Right lobe of liver (tissue), 6 donors: ENCODE measurements around the gene TGFBR2. TPM values are rescaled to one million over a fixed set of nuclear protein-coding genes. Genes with fewer than 3 reads are reported as not detected.

Experiments used
- ATAC-seq, 4 donors: fragments of 200-7000 bp; cut with Tn5 transposase; one replicate each; pipeline ENCODE4 v1.9.1; 2020; ENCODE audit warnings: mild to moderate bottlenecking in 4 of 4, moderate library complexity in 4 of 4
- DNase-seq, 3 donors: peaks; one replicate each; pipeline ENCODE4 v3.0.0-alpha.2; 2020
- H3K27ac ChIP-seq, 3 donors: fragments of 200-600 bp; one replicate each; pipeline ENCODE4 v1.8.0; 2022
- H3K27me3 ChIP-seq, 2 donors: fragments of 200-600 bp; one replicate each; pipeline ENCODE4 v1.8.0; 2022
- H3K36me3 ChIP-seq, 4 donors: fragments of 200-600 bp; sonication (generic) in 1 of 4; one replicate each; pipeline versions ENCODE4 v1.5.1 to v1.8.0; 2017 to 2022; ENCODE audit warnings: control low read depth in 1 of 4
- H3K4me1 ChIP-seq, 4 donors: fragments of 200-600 bp; sonication (generic) in 1 of 4; one replicate each; pipeline versions ENCODE4 v1.5.1 to v1.8.0; 2017 to 2022; ENCODE audit warnings: control low read depth in 1 of 4
- H3K4me3 ChIP-seq, 3 donors: fragments of 200-600 bp; one replicate each; pipeline ENCODE4 v1.8.0; 2022
- H3K9me3 ChIP-seq, 4 donors: fragments of 200-600 bp; sonication (generic) in 1 of 4; one replicate each; pipeline versions ENCODE4 v1.5.1 to v1.8.0; 2017 to 2022; ENCODE audit warnings: control low read depth in 1 of 4
- POLR2A ChIP-seq: fragments of 450-650 bp; IDR thresholded peaks from one replicate; pipeline ENCODE4 v1.6.1; 2017; ENCODE audit warnings: antibody characterized with exemption, mild to moderate bottlenecking
- WGBS: methylation state at CpG from one replicate; pipeline ENCODE4 v1.1.6; 2018; ENCODE audit warnings: low coverage, low lambda C conversion rate; ENCODE audit not compliant: insufficient coverage; ENCODE audit errors: missing lambda C conversion rate; 5-methylcytosine and 5-hydroxymethylcytosine counted together
- intact Hi-C, 2 donors: fragments of 100-400 bp; cut with DNase I; formaldehyde crosslinking; loops; one replicate each; pipeline versions ENCODE4 v1.11.2 to v1.14.1; 2022
- total RNA-seq, 6 experiments: library from RNA; depleted of rRNA in 2 of 6; stranded (reverse); fragments of >200 nt in 2 of 6; fragmentation: NEBNext Ultra II Directional in 3 of 6; extraction: Animal tissue kit (Norgen Biotek cat#: 25700) in 3 of 6; gene quantifications; one replicate each; pipeline versions ENCODE4 v1.1.0 to v1.2.4, GENCODE V29; 2016 to 2023
- TF ChIP-seq, protein P1 (sequence below), 4 donors: fragments of 200-600 bp in 3 of 4; fragments of 450-650 bp in 1 of 4; IDR thresholded peaks; one replicate each; pipeline versions ENCODE4 v1.5.1 to v1.8.0; 2016 to 2022; ENCODE audit warnings: antibody characterized with exemption in 4 of 4, mild to moderate bottlenecking in 2 of 4
- donor health status: DM: no; HTN: yes; CAD: no.
- donor health status: DM: no; HTN: no; CAD: no.
- donor health status: DM: no; HTN: no; CAD: no.
- donor health status: DM: no; HTN: yes; CAD: no.
- donor health status: DM: no; HTN: yes; CAD: no.

The TGFBR2 gene
- total RNA-seq, 6 experiments from 2014 or later, result 24.9 to 52.6 (median 45.5) TPM

DNA sequence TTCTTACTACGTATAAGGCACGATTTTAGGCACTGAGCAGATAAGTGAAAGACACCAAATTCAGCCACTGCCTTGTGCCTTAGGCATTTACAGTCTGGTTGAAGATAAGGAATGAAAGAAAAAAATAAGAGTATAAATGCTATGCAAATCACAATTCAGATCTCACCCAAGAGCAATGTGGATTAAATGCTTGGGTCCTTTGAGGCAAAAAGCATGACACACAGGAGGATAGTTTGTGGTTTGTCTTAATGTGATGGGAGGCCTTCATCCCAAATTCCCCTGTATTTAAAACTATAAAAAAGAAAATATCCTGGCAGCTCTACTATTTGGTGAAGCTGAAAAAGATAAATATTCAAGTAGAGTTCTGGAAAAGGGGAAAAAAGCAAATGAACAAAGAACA is 79.8 kb downstream of the TGFBR2 start:
- ATAC-seq, result no peak
- peaks cover 0 to 22% (median 10%) of the 10 kb centered on the region in 4 donors for H3K4me1 ChIP-seq
- no peak overlapping the region for H3K27ac ChIP-seq
- H3K36me3 ChIP-seq, result peaks cover 0 to 13% (median 3%) of the 10 kb centered on the region in 4 donors
- TF ChIP-seq, protein P1, sequence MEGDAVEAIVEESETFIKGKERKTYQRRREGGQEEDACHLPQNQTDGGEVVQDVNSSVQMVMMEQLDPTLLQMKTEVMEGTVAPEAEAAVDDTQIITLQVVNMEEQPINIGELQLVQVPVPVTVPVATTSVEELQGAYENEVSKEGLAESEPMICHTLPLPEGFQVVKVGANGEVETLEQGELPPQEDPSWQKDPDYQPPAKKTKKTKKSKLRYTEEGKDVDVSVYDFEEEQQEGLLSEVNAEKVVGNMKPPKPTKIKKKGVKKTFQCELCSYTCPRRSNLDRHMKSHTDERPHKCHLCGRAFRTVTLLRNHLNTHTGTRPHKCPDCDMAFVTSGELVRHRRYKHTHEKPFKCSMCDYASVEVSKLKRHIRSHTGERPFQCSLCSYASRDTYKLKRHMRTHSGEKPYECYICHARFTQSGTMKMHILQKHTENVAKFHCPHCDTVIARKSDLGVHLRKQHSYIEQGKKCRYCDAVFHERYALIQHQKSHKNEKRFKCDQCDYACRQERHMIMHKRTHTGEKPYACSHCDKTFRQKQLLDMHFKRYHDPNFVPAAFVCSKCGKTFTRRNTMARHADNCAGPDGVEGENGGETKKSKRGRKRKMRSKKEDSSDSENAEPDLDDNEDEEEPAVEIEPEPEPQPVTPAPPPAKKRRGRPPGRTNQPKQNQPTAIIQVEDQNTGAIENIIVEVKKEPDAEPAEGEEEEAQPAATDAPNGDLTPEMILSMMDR (IDR thresholded peaks at IDR 0.05), result no peak
- TF ChIP-seq POLR2A, result no peak
- intact Hi-C loops, result no loop called here
- no peak for DNase-seq
- no peaks in the 10 kb centered on the region for H3K9me3 ChIP-seq
- H3K27me3 ChIP-seq, result no peaks in the 10 kb centered on the region
- 90% methylated on average over 2 of the region's 2 CpGs for WGBS
- H3K4me3 ChIP-seq, result no peak overlapping the region

DNA sequence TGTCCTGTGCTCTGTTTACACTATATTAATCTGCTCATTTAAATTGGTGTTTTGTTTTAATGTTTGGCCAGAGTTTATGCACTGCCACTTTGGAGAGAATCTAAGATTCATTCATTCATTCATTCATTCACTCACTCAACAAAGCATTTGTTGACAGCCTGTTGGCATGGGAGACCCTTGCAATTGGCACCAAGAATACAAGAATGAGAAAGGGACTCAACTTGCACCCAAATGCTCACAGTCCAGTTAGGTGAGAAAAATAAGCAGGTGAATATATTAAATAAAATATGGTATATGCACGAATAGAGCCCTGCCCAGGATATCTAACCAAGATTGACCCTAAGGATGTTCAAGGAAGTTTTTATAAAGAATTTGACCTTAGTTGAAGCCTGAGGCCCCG is 80.4 kb downstream of the TGFBR2 start:
- Histone ChIP-seq H3K36me3 (peaks cover 0 to 18% (median 3%) of the 10 kb centered on the region in 4 donors), H3K4me3 (no peak overlapping the region), H3K27ac (no peak overlapping the region), H3K4me1 (peaks cover 0 to 27% (median 10%) of the 10 kb centered on the region in 4 donors), H3K9me3 (no peaks in the 10 kb centered on the region), H3K27me3 (no peaks in the 10 kb centered on the region)
- DNase-seq (no peak), ATAC-seq (no peak)
- intact Hi-C loops, result no loop called here
- TF ChIP-seq, protein P1 (IDR thresholded peaks at IDR 0.05), result no peak
- no peak for TF ChIP-seq POLR2A
- whole genome bisulfite sequencing, result 28% methylated on average over 2 of the region's 2 CpGs

DNA sequence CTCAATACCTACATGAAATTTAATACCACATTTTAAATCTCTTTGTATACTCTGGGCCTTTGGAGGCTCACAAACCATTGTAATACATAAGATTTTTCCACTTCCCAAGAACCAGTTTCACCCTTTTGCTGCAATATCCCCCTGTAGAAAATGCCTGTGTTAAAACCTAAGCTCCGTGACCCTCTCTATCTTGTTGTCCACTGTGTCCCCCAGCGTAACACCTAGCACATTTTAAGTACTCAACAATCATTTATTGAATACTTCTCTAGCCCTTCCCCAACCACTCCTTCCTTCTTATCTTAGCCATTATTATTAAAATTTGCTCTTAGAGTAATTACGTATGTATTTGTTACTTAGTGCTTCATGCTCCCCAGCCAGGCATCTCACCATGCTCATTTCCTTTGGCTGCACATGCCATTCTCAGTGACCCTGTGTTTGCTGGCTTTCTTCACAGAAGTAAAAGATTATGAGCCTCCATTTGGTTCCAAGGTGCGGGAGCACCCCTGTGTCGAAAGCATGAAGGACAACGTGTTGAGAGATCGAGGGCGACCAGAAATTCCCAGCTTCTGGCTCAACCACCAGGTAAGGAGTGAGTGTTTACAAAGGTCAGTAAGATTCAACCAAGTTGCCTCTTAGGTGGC is 81.6 kb downstream of the TGFBR2 start:
- intact Hi-C loops, result no loop called here
- H3K9me3 ChIP-seq, result no peaks in the 10 kb centered on the region
- DNase-seq (no peak), ATAC-seq (no peak)
- 91% methylated on average over 8 of the region's 8 CpGs for WGBS
- H3K36me3 ChIP-seq, result peaks cover 0 to 18% (median 3%) of the 10 kb centered on the region in 4 donors
- TF ChIP-seq, protein P1 (IDR thresholded peaks at IDR 0.05), result no peak
- TF ChIP-seq POLR2A, result no peak
- no peak overlapping the region for H3K4me3 ChIP-seq
- H3K27ac ChIP-seq, result no peak overlapping the region
- H3K27me3 ChIP-seq, result no peaks in the 10 kb centered on the region
- H3K4me1 ChIP-seq, result peaks cover 0 to 36% (median 12%) of the 10 kb centered on the region in 4 donors

DNA sequence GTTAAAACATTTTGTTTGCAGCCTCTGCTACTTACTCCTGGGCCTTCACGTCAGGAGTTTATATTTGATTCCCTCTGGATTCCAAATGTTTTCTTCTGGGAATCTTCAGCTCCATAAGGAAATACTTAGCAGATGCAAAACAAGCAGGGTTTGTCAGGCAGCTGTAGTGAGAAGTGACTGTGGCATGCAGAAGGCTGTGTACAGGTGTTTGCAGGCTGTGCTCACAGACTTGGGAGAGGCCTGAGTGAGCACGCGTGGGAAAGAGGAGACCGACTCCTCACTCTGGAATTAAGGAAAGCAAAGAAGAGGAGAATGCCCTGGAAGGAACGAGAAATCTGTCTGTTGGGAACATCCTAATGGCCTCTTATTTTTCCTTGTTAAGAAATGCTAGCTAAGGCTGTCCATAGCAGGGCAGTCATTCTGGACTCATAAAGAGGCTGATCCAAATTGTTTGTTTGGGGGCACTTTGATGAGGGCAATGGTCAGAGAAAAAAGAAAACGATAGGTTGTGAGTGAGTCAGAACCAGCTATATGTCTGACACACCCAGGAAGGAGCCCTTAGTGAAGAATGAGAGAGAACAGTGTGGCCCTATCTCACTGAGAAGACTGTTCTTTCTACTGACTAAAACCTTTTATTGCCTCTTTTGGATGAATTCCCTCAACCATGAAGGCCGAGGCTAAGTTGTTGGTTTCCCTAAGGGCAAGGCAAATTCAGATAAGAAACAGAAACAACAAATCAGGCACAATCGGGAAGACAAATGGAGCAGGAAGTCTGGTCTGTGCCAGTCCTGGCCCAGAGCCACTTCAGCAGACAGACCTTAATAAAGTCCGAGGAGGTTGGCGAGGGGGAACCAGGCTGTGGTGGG is 82.6 kb downstream of the TGFBR2 start:
- intact Hi-C loops, result no loop called here
- ATAC-seq, result peak in 3 of 4 donors; percentile 14 to 34 (median 25)
- no peak for DNase-seq
- 48% methylated on average over 10 of the region's 10 CpGs for WGBS
- Histone ChIP-seq H3K9me3 (no peaks in the 10 kb centered on the region), H3K4me1 (peaks cover 0 to 41% (median 16%) of the 10 kb centered on the region in 4 donors), H3K4me3 (no peak overlapping the region), H3K27me3 (no peaks in the 10 kb centered on the region), H3K27ac (peak overlapping the region; percentile 4 to 46 (median 39)), H3K36me3 (peaks cover 0 to 15% (median 3%) of the 10 kb centered on the region in 4 donors)
- TF ChIP-seq, protein P1 (IDR thresholded peaks at IDR 0.05), result no peak
- no peak for TF ChIP-seq POLR2A
